OCI-LY3 (cell line): ENCODE measurements around the gene PTX3.
A peak's percentile ranks its signal among the peaks of the same experiment; 100 is the strongest.

ENCODE experiments used
- H2AFZ ChIP-seq: fragments of 200-600, 300-600 bp; shearing (Covaris generic); 2 replicates; pipeline ENCODE4 v1.6.0; 2014; ENCODE audit warnings: antibody characterized with exemption, low read depth, low read length
- H3K27ac ChIP-seq: fragments of 200-600, 300-600 bp; sonication (generic); 2 replicates; pipeline ENCODE4 v1.5.1; 2014; ENCODE audit warnings: mild to moderate bottlenecking, low read length, moderate library complexity, mixed read lengths
- H3K27me3 ChIP-seq: fragments of 200-600, 300-600 bp; sonication (generic); 2 replicates; pipeline ENCODE4 v1.6.1; 2014; ENCODE audit warnings: low read depth, low read length, mixed read lengths
- H3K36me3 ChIP-seq: fragments of 200-600, 300-600 bp; sonication (generic); replicated peaks from 2 replicates; pipeline ENCODE3; 2014; ENCODE audit warnings: low read depth, low read length, mixed read lengths
- H3K4me1 ChIP-seq: fragments of 300-600, 200-600 bp; sonication (generic); 2 replicates; pipeline ENCODE4 v1.6.1; 2014; ENCODE audit warnings: low read length, mixed read lengths
- H3K4me2 ChIP-seq: fragments of 200-600, 300-600 bp; sonication (generic); 2 replicates; pipeline ENCODE4 v1.6.1; 2014; ENCODE audit warnings: low read length, mixed read lengths
- H3K4me3 ChIP-seq: fragments of 300-600, 200-600 bp; sonication (generic); 2 replicates; pipeline ENCODE4 v1.5.1; 2014; ENCODE audit warnings: antibody characterized with exemption, mild to moderate bottlenecking, low read length, moderate library complexity
- H3K79me2 ChIP-seq: fragments of 300-600, 200-600 bp; shearing (Covaris generic); 2 replicates; pipeline ENCODE4 v1.6.1; 2014; ENCODE audit warnings: mild to moderate bottlenecking, low read length, mixed read lengths
- H3K9ac ChIP-seq: fragments of 300-600, 200-600 bp; shearing (Covaris generic); 2 replicates; pipeline ENCODE4 v1.6.0; 2014; ENCODE audit warnings: mild to moderate bottlenecking, low read length, moderate library complexity
- H3K9me3 ChIP-seq: fragments of 200-600, 300-600 bp; shearing (Covaris generic); 2 replicates; pipeline ENCODE4 v1.6.1; 2014; ENCODE audit warnings: low read length, mixed read lengths; ENCODE audit not compliant: insufficient read depth
- H4K20me1 ChIP-seq: fragments of 200-600, 300-600 bp; sonication (generic); 2 replicates; pipeline ENCODE4 v1.6.1; 2016; ENCODE audit warnings: low read length, mixed read lengths; ENCODE audit not compliant: insufficient read depth
- CTCF ChIP-seq: fragments of 200-600, 300-600 bp; sonication (generic); IDR thresholded peaks from 2 replicates; pipeline ENCODE4 v1.5.1; 2014; ENCODE audit warnings: antibody characterized with exemption, low read length, low read depth
- EZH2phosphoT487 ChIP-seq: fragments of 200-600 bp; shearing (Covaris generic); IDR thresholded peaks from 2 replicates; pipeline ENCODE4 v1.6.1; 2018; ENCODE audit warnings: antibody characterized with exemption, mixed run types, low read depth

The PTX3 gene

GRCh38 chr3:157429708-157430107 is 6.9 kb upstream of the PTX3 start:
- Histone ChIP-seq H3K4me1 (peaks cover 18% of the 10 kb centered on the region), H3K27me3 (peaks cover 11% of the 10 kb centered on the region; the same call in 1 of the 2 replicates), H3K4me2 (peak overlapping the region; percentile 44), H3K79me2 (no peaks in the 10 kb centered on the region), H3K4me3 (peak overlapping the region; percentile 19; the same call in 1 of the 2 replicates), H3K9me3 (0 out of 2 replicates have a peak, but pooled peaks cover 5% of the 10 kb centered on the region), H3K27ac (peak overlapping the region; percentile 32), H4K20me1 (no peaks in the 10 kb centered on the region), H3K9ac (no peak overlapping the region), H2AFZ (no peak overlapping the region), H3K36me3 (no peaks in the 10 kb centered on the region)
- TF ChIP-seq EZH2phosphoT487 (no peak), CTCF (no peak)

- Histone ChIP-seq H3K36me3 (no peaks in the 10 kb centered on the region), H3K4me2 (no peak overlapping the region), H4K20me1 (no peaks in the 10 kb centered on the region), H3K79me2 (no peaks in the 10 kb centered on the region), H3K27me3 (peaks cover 12% of the 10 kb centered on the region; the same call in 1 of the 2 replicates), H3K9me3 (no peaks in the 10 kb centered on the region), H3K9ac (no peak overlapping the region), H3K27ac (no peak overlapping the region), H3K4me1 (peaks cover 14% of the 10 kb centered on the region), H3K4me3 (no peak overlapping the region), H2AFZ (no peak overlapping the region)
- TF ChIP-seq EZH2phosphoT487 (no peak), CTCF (no peak)
These were observed 1.6 kb downstream of the PTX3 start for GRCh38 chr3:157438194-157438730.

GRCh38 chr3:157441102-157441624 is 4.5 kb downstream of the PTX3 start:
- H2AFZ ChIP-seq: no peak overlapping the region
- no peak overlapping the region for H3K4me2 ChIP-seq
- no peaks in the 10 kb centered on the region for H4K20me1 ChIP-seq
- no peak overlapping the region for H3K9ac ChIP-seq
- TF ChIP-seq CTCF: no peak
- TF ChIP-seq EZH2phosphoT487: no peak
- 0 out of 2 replicates have a peak, but pooled peaks cover 4% of the 10 kb centered on the region for H3K27me3 ChIP-seq
- H3K4me3 ChIP-seq: no peak overlapping the region
- no peak overlapping the region for H3K27ac ChIP-seq
- peaks cover 13% of the 10 kb centered on the region for H3K4me1 ChIP-seq
- H3K36me3 ChIP-seq: no peaks in the 10 kb centered on the region
- no peaks in the 10 kb centered on the region for H3K9me3 ChIP-seq
- no peaks in the 10 kb centered on the region for H3K79me2 ChIP-seq

GRCh38 chr3:157442729-157443128 is 6.1 kb downstream of the PTX3 start:
- H3K79me2 ChIP-seq: no peaks in the 10 kb centered on the region
- no peak for TF ChIP-seq EZH2phosphoT487
- no peak for TF ChIP-seq CTCF
- H3K27ac ChIP-seq: no peak overlapping the region
- no peaks in the 10 kb centered on the region for H3K9me3 ChIP-seq
- H3K4me2 ChIP-seq: no peak overlapping the region
- H3K9ac ChIP-seq: no peak overlapping the region
- no peaks in the 10 kb centered on the region for H3K36me3 ChIP-seq
- no peak overlapping the region for H3K4me3 ChIP-seq
- H2AFZ ChIP-seq: no peak overlapping the region
- H3K27me3 ChIP-seq: 0 out of 2 replicates have a peak, but pooled peaks cover 4% of the 10 kb centered on the region
- no peaks in the 10 kb centered on the region for H4K20me1 ChIP-seq
- H3K4me1 ChIP-seq: no peaks in the 10 kb centered on the region
